Natural killer cell (primary cell): ENCODE measurements around the gene RARS1. TPM values are rescaled to one million over a fixed set of nuclear protein-coding genes. Genes with fewer than 3 reads are reported as not detected.

Experiments
- ATAC-seq, 3 donors: fragments of 150-1000 bp in 2 of 3; fragments of 200-7000 bp in 1 of 3; cut with Tn5 transposase; 1 replicate in 1 of 3; 2 replicates in 2 of 3; pipeline ENCODE4 v1.10.0; 2021; ENCODE audit warnings: mild to moderate bottlenecking in 2 of 3, moderate library complexity in 2 of 3
- DNase-seq, 2 donors: peaks; one replicate each; pipeline versions ENCODE4 v3.0.0 to v3.0.0-alpha.2; 2013 to 2021; ENCODE audit warnings: mixed read lengths in 1 of 2
- H3K27ac ChIP-seq: one replicate; pipeline ENCODE4 v1.5.1; 2013; ENCODE audit warnings: mild to moderate bottlenecking, low read length
- H3K27me3 ChIP-seq: one replicate; pipeline ENCODE4 v1.6.1; 2013; ENCODE audit warnings: low read length; ENCODE audit not compliant: control insufficient read depth, insufficient read depth
- H3K36me3 ChIP-seq: one replicate; pipeline ENCODE4 v1.6.1; 2013; ENCODE audit warnings: low read length; ENCODE audit not compliant: control insufficient read depth, insufficient read depth
- H3K4me1 ChIP-seq: one replicate; pipeline ENCODE4 v1.6.1; 2013; ENCODE audit warnings: low read length; ENCODE audit not compliant: control insufficient read depth, insufficient read depth
- H3K4me3 ChIP-seq: one replicate; pipeline ENCODE4 v1.5.1; 2013; ENCODE audit warnings: low read length
- H3K9me3 ChIP-seq: one replicate; pipeline ENCODE4 v1.6.1; 2013; ENCODE audit warnings: low read length; ENCODE audit not compliant: control insufficient read depth, insufficient read depth
- H3K27ac Mint-ChIP-seq, 2 donors: one replicate each; pipeline ENCODE4 v1.8.0; 2022; ENCODE audit warnings: mild to moderate bottlenecking in 2 of 2, mixed read lengths in 2 of 2, moderate library complexity in 1 of 2
- H3K27me3 Mint-ChIP-seq, 2 donors: one replicate each; pipeline ENCODE4 v1.8.0; 2022; ENCODE audit warnings: low read depth in 2 of 2, mixed read lengths in 2 of 2
- H3K36me3 Mint-ChIP-seq: one replicate; pipeline ENCODE4 v1.8.0; 2022; ENCODE audit warnings: mixed read lengths
- H3K4me1 Mint-ChIP-seq, 2 donors: one replicate each; pipeline ENCODE4 v1.8.0; 2022; ENCODE audit warnings: mixed read lengths in 2 of 2
- H3K4me3 Mint-ChIP-seq: one replicate; pipeline ENCODE4 v1.8.0; 2022; ENCODE audit warnings: mild to moderate bottlenecking, moderate library complexity, mixed read lengths
- H3K9me3 Mint-ChIP-seq, 2 donors: one replicate each; pipeline ENCODE4 v1.8.0; 2022; ENCODE audit warnings: mixed read lengths in 2 of 2
- CTCF ChIP-seq: fragments of 200-600 bp; IDR thresholded peaks from one replicate; pipeline ENCODE4 v1.8.0; 2022; ENCODE audit warnings: antibody characterized with exemption
- WGBS: methylation state at CpG from one replicate; pipeline ENCODE4 v1.1.7; 2013; ENCODE audit warnings: missing lambda C conversion rate; ENCODE audit not compliant: insufficient coverage; 5-methylcytosine and 5-hydroxymethylcytosine counted together
- intact Hi-C: fragments of 100-400 bp; cut with micrococcal nuclease; formaldehyde crosslinking; loops from one replicate; pipeline ENCODE4 v1.14.2; 2022
- total RNA-seq, 4 donors: library from RNA; stranded (reverse); fragments of 120-200 nt in 1 of 4; gene quantifications; one replicate each; pipeline versions ENCODE4 v1.2.3 to v1.2.4, GENCODE V29; 2013 to 2022

RARS1 gene
- total RNA-seq, 3 donors from 2014 or later (not counting 1 experiment from before 2014, with no cell fraction given), result 51.0 to 53.2 (median 52.5) TPM

DNA sequence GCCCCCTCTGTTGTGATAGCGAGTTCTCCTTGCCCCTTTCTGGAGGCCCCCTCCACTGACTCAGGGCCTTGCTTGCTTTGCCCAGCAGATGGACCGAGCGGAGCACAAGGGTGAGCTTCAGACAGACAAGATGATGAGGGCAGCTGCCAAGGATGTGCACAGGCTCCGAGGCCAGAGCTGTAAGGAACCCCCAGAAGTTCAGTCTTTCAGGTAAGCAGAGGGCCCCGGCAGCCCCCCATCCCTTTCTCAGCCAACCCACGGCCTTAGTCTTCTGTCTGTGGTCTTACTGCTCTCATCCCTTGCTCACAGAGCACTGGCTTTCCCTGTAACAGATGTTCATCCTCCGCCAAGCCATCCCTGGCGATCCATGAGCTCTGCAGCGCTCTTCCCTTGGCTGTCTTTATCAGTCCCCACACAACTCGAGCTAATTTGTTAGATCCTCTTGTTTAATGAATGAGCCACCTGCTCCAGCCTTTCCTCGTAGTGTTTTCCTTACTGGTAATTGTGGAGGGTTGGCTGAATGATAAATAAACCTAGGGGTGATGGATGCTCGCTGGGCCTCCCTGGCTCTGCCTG is 18.4 kb upstream of the RARS1 start:
- DNase-seq (no peak), ATAC-seq (no peak)
- Histone ChIP-seq H3K4me1 (no peaks in the 10 kb centered on the region), H3K4me3 (no peak overlapping the region), H3K27ac (no peak overlapping the region), H3K36me3 (no peaks in the 10 kb centered on the region), H3K9me3 (no peaks in the 10 kb centered on the region), H3K27me3 (no peaks in the 10 kb centered on the region)
- Mint-ChIP-seq H3K4me3 (no peak overlapping the region), H3K27ac (no peak overlapping the region), H3K4me1 (peaks cover 7 to 8% of the 10 kb centered on the region in 2 donors), H3K9me3 (no peaks in the 10 kb centered on the region), H3K36me3 (no peaks in the 10 kb centered on the region), H3K27me3 (peaks cover 6 to 20% of the 10 kb centered on the region in 2 donors)
- TF ChIP-seq CTCF, result no peak
- intact Hi-C loops, result no loop called here
- 90% methylated on average over 12 of the region's 12 CpGs for WGBS

DNA sequence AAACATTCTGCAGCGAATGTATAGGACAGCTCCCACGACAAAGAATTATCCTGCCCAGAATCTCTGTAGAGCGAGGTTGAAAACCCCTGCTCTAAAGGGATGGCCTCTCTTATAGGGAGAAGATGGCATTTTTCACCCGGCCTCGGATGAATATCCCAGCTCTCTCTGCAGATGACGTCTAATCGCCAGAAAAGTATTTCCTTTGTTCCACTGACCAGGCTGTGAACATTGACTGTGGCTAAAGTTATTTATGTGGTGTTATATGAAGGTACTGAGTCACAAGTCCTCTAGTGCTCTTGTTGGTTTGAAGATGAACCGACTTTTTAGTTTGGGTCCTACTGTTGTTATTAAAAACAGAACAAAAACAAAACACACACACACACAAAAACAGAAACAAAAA is 17.4 kb upstream of the RARS1 start:
- no peak overlapping the region for H3K4me3 ChIP-seq
- H3K4me1 Mint-ChIP-seq, result peaks cover 4 to 5% of the 10 kb centered on the region in 2 donors
- no peaks in the 10 kb centered on the region for H3K4me1 ChIP-seq
- DNase-seq, result no peak
- H3K36me3 Mint-ChIP-seq, result no peaks in the 10 kb centered on the region
- intact Hi-C loops, result no loop called here
- H3K9me3 Mint-ChIP-seq, result no peaks in the 10 kb centered on the region
- H3K9me3 ChIP-seq, result no peaks in the 10 kb centered on the region
- H3K27ac Mint-ChIP-seq, result no peak overlapping the region
- no peaks in the 10 kb centered on the region for H3K27me3 ChIP-seq
- no peak for ATAC-seq
- 93% methylated on average over 7 of the region's 8 CpGs for WGBS
- TF ChIP-seq CTCF, result no peak
- H3K4me3 Mint-ChIP-seq, result no peak overlapping the region
- H3K36me3 ChIP-seq, result no peaks in the 10 kb centered on the region
- no peak overlapping the region for H3K27ac ChIP-seq
- H3K27me3 Mint-ChIP-seq, result peaks cover 6 to 27% of the 10 kb centered on the region in 2 donors

DNA sequence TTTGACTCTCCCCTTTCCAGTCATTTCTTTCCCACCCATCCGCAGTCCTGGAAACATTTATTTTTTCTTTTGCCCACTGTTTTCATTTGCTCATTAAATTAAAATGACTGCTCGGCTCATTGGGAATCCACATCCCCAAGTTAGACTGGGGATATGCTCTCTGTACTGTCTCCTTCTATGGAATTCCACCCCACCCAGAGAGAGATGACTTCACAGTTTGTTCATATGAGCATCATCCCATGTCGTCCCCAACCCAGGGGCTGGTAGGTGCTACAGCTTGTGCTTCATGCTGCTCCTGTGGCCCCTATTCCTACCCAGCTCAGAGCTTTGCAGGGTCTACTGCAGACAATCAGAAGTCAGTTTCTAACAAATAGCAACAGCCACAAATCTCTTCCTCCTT is 16.5 kb upstream of the RARS1 start:
- Histone ChIP-seq H3K27ac (no peak overlapping the region), H3K4me3 (no peak overlapping the region), H3K36me3 (no peaks in the 10 kb centered on the region), H3K27me3 (no peaks in the 10 kb centered on the region), H3K9me3 (no peaks in the 10 kb centered on the region), H3K4me1 (no peaks in the 10 kb centered on the region)
- Mint-ChIP-seq H3K9me3 (no peaks in the 10 kb centered on the region), H3K4me3 (no peak overlapping the region), H3K36me3 (no peaks in the 10 kb centered on the region), H3K27ac (no peak overlapping the region), H3K4me1 (no peaks in the 10 kb centered on the region), H3K27me3 (peaks cover 2 to 27% of the 10 kb centered on the region in 2 donors)
- WGBS, result 82% methylated on average over 3 of the region's 3 CpGs
- ATAC-seq (no peak), DNase-seq (no peak)
- TF ChIP-seq CTCF, result no peak
- intact Hi-C loops, result no loop called here

DNA sequence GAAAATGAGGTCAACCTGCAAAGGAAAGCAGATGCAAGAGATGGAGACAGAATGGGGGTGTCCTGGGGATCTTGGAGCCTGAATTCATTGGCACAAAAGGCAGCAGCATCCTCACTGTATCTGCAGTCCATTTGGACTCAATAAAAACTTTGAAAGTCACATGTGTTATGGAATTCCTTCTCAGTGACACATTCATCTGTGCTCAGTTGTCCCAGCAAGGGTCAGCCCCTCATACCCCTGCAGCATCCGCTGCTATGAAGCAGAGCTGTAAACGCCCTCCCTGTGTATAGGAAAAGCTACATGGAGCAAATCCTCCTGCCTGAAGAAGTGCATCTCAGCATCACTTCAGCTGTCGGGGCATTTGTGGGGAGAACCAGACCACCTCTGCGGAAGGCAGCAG is 14.5 kb upstream of the RARS1 start:
- no peak for TF ChIP-seq CTCF
- no peak overlapping the region for H3K4me3 ChIP-seq
- H3K4me1 Mint-ChIP-seq, result no peaks in the 10 kb centered on the region
- DNase-seq (no peak), ATAC-seq (no peak)
- no peaks in the 10 kb centered on the region for H3K4me1 ChIP-seq
- peaks cover 2 to 27% of the 10 kb centered on the region in 2 donors for H3K27me3 Mint-ChIP-seq
- no peaks in the 10 kb centered on the region for H3K36me3 ChIP-seq
- H3K27ac Mint-ChIP-seq, result no peak overlapping the region
- H3K27ac ChIP-seq, result no peak overlapping the region
- no peaks in the 10 kb centered on the region for H3K9me3 Mint-ChIP-seq
- no peaks in the 10 kb centered on the region for H3K27me3 ChIP-seq
- WGBS, result 89% methylated on average over 4 of the region's 4 CpGs
- H3K36me3 Mint-ChIP-seq, result no peaks in the 10 kb centered on the region
- intact Hi-C loops, result no loop called here
- H3K4me3 Mint-ChIP-seq, result no peak overlapping the region
- H3K9me3 ChIP-seq, result no peaks in the 10 kb centered on the region
